Fibroblast of lung (primary cell): ENCODE results near the gene KIF16B.

Source experiments
- EZH2 ChIP-seq: IDR thresholded peaks from 2 replicates; pipeline ENCODE4 v1.5.1; 2012; ENCODE audit warnings: low read length, control low read depth, mild to moderate bottlenecking; ENCODE audit errors: missing control alignments
- TF ChIP-seq, protein P1 (sequence below), 2 donors: IDR thresholded peaks in 1 of 2; conservative IDR thresholded peaks in 1 of 2; 1 replicate in 1 of 2; 2 replicates in 1 of 2; pipeline ENCODE4 v1.5.1; 2011 to 2012; ENCODE audit warnings: low read length in 2 of 2, control low read depth in 1 of 2, inconsistent platforms in 1 of 2, low read depth in 1 of 2, mild to moderate bottlenecking in 1 of 2

GRCh38 chr20:16539280-16540021 is 33.8 kb downstream of the KIF16B start:
- TF ChIP-seq, protein P1, sequence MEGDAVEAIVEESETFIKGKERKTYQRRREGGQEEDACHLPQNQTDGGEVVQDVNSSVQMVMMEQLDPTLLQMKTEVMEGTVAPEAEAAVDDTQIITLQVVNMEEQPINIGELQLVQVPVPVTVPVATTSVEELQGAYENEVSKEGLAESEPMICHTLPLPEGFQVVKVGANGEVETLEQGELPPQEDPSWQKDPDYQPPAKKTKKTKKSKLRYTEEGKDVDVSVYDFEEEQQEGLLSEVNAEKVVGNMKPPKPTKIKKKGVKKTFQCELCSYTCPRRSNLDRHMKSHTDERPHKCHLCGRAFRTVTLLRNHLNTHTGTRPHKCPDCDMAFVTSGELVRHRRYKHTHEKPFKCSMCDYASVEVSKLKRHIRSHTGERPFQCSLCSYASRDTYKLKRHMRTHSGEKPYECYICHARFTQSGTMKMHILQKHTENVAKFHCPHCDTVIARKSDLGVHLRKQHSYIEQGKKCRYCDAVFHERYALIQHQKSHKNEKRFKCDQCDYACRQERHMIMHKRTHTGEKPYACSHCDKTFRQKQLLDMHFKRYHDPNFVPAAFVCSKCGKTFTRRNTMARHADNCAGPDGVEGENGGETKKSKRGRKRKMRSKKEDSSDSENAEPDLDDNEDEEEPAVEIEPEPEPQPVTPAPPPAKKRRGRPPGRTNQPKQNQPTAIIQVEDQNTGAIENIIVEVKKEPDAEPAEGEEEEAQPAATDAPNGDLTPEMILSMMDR (conservative IDR thresholded peaks at IDR 0.05 in 1 of 2, IDR thresholded peaks at IDR 0.05 in 1 of 2; ENCODE audit: low read depth in 1 of 2, low read length in 2 of 2), result no peak
- TF ChIP-seq EZH2, result no peak
